Measurements from ENCODE around the gene SNRPB.

SNRPB gene

GRCh38 chr20:2518096-2518495 is 47.5 kb upstream of the SNRPB start:
- no peaks in the 10 kb centered on the region for H3K79me2 ChIP-seq (ENCODE audit: control insufficient read depth, low read length)
- no peaks in the 10 kb centered on the region for H3F3A ChIP-seq (ENCODE audit: control insufficient read depth, insufficient read depth)
- peaks cover 4% of the 10 kb centered on the region; the same call in 1 of the 2 replicates for H3K4me1 ChIP-seq (ENCODE audit: control insufficient read depth, low read length)
- no peak for TF ChIP-seq EZH2phosphoT487 (IDR thresholded peaks at IDR 0.05; ENCODE audit: borderline replicate concordance, low read length)
- TF ChIP-seq, protein P1, sequence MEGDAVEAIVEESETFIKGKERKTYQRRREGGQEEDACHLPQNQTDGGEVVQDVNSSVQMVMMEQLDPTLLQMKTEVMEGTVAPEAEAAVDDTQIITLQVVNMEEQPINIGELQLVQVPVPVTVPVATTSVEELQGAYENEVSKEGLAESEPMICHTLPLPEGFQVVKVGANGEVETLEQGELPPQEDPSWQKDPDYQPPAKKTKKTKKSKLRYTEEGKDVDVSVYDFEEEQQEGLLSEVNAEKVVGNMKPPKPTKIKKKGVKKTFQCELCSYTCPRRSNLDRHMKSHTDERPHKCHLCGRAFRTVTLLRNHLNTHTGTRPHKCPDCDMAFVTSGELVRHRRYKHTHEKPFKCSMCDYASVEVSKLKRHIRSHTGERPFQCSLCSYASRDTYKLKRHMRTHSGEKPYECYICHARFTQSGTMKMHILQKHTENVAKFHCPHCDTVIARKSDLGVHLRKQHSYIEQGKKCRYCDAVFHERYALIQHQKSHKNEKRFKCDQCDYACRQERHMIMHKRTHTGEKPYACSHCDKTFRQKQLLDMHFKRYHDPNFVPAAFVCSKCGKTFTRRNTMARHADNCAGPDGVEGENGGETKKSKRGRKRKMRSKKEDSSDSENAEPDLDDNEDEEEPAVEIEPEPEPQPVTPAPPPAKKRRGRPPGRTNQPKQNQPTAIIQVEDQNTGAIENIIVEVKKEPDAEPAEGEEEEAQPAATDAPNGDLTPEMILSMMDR (IDR thresholded peaks at IDR 0.05; ENCODE audit: low read depth, low read length, poor library complexity, severe bottlenecking): no peak
- H3K4me2 ChIP-seq (ENCODE audit: low read length): no peak overlapping the region
- no peak overlapping the region for H3K27ac ChIP-seq (ENCODE audit: low read depth, low read length)
- H3K4me3 ChIP-seq (ENCODE audit: low read length): no peak overlapping the region
- no peaks in the 10 kb centered on the region for H3K36me3 ChIP-seq (ENCODE audit: control insufficient read depth, low read length)
- no peaks in the 10 kb centered on the region for H3K9me3 ChIP-seq (ENCODE audit: control insufficient read depth, insufficient read depth, low read length)
- H3K27me3 ChIP-seq (ENCODE audit: control insufficient read depth, low read length): peaks cover 8% of the 10 kb centered on the region
- no peaks in the 10 kb centered on the region for H4K20me1 ChIP-seq (ENCODE audit: control insufficient read depth, insufficient read depth, low read depth, low read length)
- no peaks in the 10 kb centered on the region for H3K9me2 ChIP-seq (replicated peaks; ENCODE audit: control insufficient read depth, low read length)

DNA sequence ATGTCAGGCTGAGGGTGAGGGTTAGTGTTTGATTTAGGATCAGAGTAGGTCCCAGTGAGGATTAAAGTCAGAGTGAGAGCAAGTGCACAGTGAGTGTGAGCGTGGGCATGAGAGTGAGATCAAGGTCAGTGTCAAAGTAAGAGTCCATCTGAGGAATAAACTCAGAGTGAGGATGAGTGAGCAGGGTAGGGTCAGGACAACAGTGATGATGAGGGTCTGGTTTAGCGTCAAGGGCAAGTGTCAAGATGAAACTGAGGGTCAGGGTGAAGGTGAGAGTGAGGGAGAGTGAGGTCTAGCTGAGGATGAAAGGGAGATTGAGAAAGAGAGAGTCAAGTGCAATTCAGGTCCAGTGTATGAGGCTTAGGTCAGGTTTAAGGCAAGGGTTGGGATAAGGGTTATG is 45.8 kb upstream of the SNRPB start:
- H3K9me2 ChIP-seq (replicated peaks; ENCODE audit: control insufficient read depth, low read length): no peaks in the 10 kb centered on the region
- no peak overlapping the region for H3K4me2 ChIP-seq (ENCODE audit: low read length)
- no peaks in the 10 kb centered on the region for H3K36me3 ChIP-seq (ENCODE audit: control insufficient read depth, low read length)
- H3F3A ChIP-seq (ENCODE audit: control insufficient read depth, insufficient read depth): no peaks in the 10 kb centered on the region
- H3K4me3 ChIP-seq (ENCODE audit: low read length): no peak overlapping the region
- H4K20me1 ChIP-seq (ENCODE audit: control insufficient read depth, insufficient read depth, low read depth, low read length): no peaks in the 10 kb centered on the region
- no peaks in the 10 kb centered on the region for H3K79me2 ChIP-seq (ENCODE audit: control insufficient read depth, low read length)
- no peaks in the 10 kb centered on the region for H3K9me3 ChIP-seq (ENCODE audit: control insufficient read depth, insufficient read depth, low read length)
- peaks cover 11% of the 10 kb centered on the region for H3K27me3 ChIP-seq (ENCODE audit: control insufficient read depth, low read length)
- TF ChIP-seq, protein P1 (IDR thresholded peaks at IDR 0.05; ENCODE audit: low read depth, low read length, poor library complexity, severe bottlenecking): no peak
- TF ChIP-seq EZH2phosphoT487 (IDR thresholded peaks at IDR 0.05; ENCODE audit: borderline replicate concordance, low read length): no peak
- H3K4me1 ChIP-seq (ENCODE audit: control insufficient read depth, low read length): peaks cover 4% of the 10 kb centered on the region; the same call in 1 of the 2 replicates
- H3K27ac ChIP-seq (ENCODE audit: low read depth, low read length): no peak overlapping the region

DNA sequence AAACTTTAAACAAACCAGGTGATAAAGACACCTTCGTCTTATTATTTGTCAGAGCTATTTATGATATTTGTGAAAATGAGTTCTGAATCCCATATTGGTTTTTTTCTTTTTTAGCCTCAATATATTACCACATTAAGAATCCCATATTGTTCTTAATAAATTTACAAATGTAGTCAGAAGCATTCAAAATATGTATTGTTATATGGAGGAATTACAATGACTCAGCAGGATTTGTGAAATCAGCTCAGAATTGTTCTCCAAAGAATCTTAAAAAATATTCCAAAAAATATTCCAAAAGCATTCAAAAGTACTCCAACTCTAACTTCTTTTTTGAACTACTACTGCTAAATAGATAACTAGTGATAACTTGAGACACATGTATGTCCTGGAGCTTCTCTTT is 44.6 kb upstream of the SNRPB start:
- H3K79me2 ChIP-seq (ENCODE audit: control insufficient read depth, low read length): no peaks in the 10 kb centered on the region

More for the DNA sequence above, 44.6 kb upstream of the SNRPB start:
- Histone ChIP-seq H3K36me3 (ENCODE audit: control insufficient read depth, low read length) (no peaks in the 10 kb centered on the region), H3F3A (ENCODE audit: control insufficient read depth, insufficient read depth) (no peaks in the 10 kb centered on the region), H3K4me1 (ENCODE audit: control insufficient read depth, low read length) (peaks cover 4% of the 10 kb centered on the region; the same call in 1 of the 2 replicates), H3K9me3 (ENCODE audit: control insufficient read depth, insufficient read depth, low read length) (no peaks in the 10 kb centered on the region), H3K27me3 (ENCODE audit: control insufficient read depth, low read length) (peaks cover 11% of the 10 kb centered on the region), H3K27ac (ENCODE audit: low read depth, low read length) (no peak overlapping the region), H3K9me2 (replicated peaks; ENCODE audit: control insufficient read depth, low read length) (no peaks in the 10 kb centered on the region; the same call in 1 of the 2 replicates), H3K4me2 (ENCODE audit: low read length) (no peak overlapping the region), H4K20me1 (ENCODE audit: control insufficient read depth, insufficient read depth, low read depth, low read length) (no peaks in the 10 kb centered on the region), H3K4me3 (ENCODE audit: low read length) (no peak overlapping the region)
- TF ChIP-seq, protein P1 (IDR thresholded peaks at IDR 0.05; ENCODE audit: low read depth, low read length, poor library complexity, severe bottlenecking): no peak
- TF ChIP-seq EZH2phosphoT487 (IDR thresholded peaks at IDR 0.05; ENCODE audit: borderline replicate concordance, low read length): no peak
